ENCODE measurements around the gene RASSF8.

Gene RASSF8

GRCh38 chr12:25962932-25963525, 4.5 kb downstream of the RASSF8 start:
- DNase-seq (ENCODE audit: low read depth in 2 of 2) = no peak

- no peak for DNase-seq (ENCODE audit: low read depth in 2 of 2)
These were observed 7.2 kb downstream of the RASSF8 start for GRCh38 chr12:25965682-25966081.

- no peak for DNase-seq (ENCODE audit: low read depth in 2 of 2)
These were observed 11.6 kb downstream of the RASSF8 start for GRCh38 chr12:25970082-25970481.

GRCh38 chr12:25970916-25971653, 12.6 kb downstream of the RASSF8 start:
- no peak for DNase-seq (ENCODE audit: low read depth in 2 of 2)

- no peak for DNase-seq (ENCODE audit: low read depth in 2 of 2)
These were observed 13.2 kb downstream of the RASSF8 start for GRCh38 chr12:25971654-25972041.

- DNase-seq (ENCODE audit: low read depth in 2 of 2) = no peak
These were observed 14.3 kb downstream of the RASSF8 start for GRCh38 chr12:25972783-25973182.

- DNase-seq (ENCODE audit: low read depth in 2 of 2) = no peak
These were observed 16.7 kb downstream of the RASSF8 start for GRCh38 chr12:25975179-25975578.

GRCh38 chr12:25975682-25976081, 17.2 kb downstream of the RASSF8 start:
- DNase-seq (ENCODE audit: low read depth in 2 of 2) = no peak

GRCh38 chr12:25976289-25976688, 17.8 kb downstream of the RASSF8 start:
- no peak for DNase-seq (ENCODE audit: low read depth in 2 of 2)

GRCh38 chr12:25977047-25977446, 18.6 kb downstream of the RASSF8 start:
- no peak for DNase-seq (ENCODE audit: low read depth in 2 of 2)

- no peak for DNase-seq (ENCODE audit: low read depth in 2 of 2)
These were observed 20.6 kb downstream of the RASSF8 start for GRCh38 chr12:25979059-25979458.

GRCh38 chr12:25979563-25979962, 21.1 kb downstream of the RASSF8 start:
- no peak for DNase-seq (ENCODE audit: low read depth in 2 of 2)

- DNase-seq (ENCODE audit: low read depth in 2 of 2) = no peak
These were observed 21.6 kb downstream of the RASSF8 start for GRCh38 chr12:25980035-25980434.

- DNase-seq (ENCODE audit: low read depth in 2 of 2) = no peak
These were observed 23.1 kb downstream of the RASSF8 start for GRCh38 chr12:25981597-25981996.

- no peak for DNase-seq (ENCODE audit: low read depth in 2 of 2)
These were observed 23.9 kb downstream of the RASSF8 start for GRCh38 chr12:25982416-25982815.

- no peak for DNase-seq (ENCODE audit: low read depth in 2 of 2)
These were observed 25.1 kb downstream of the RASSF8 start for GRCh38 chr12:25983625-25984024.

GRCh38 chr12:25984759-25985158, 26.3 kb downstream of the RASSF8 start:
- no peak for DNase-seq (ENCODE audit: low read depth in 2 of 2)

- no peak for DNase-seq (ENCODE audit: low read depth in 2 of 2)
These were observed 27.1 kb downstream of the RASSF8 start for GRCh38 chr12:25985316-25986175.

GRCh38 chr12:25986180-25986579, 27.7 kb downstream of the RASSF8 start:
- no peak for DNase-seq (ENCODE audit: low read depth in 2 of 2)

GRCh38 chr12:25988505-25988904, 30.0 kb downstream of the RASSF8 start:
- DNase-seq (ENCODE audit: low read depth in 2 of 2) = no peak

GRCh38 chr12:25990495-25990894, 32.0 kb downstream of the RASSF8 start:
- DNase-seq (ENCODE audit: low read depth in 2 of 2) = no peak

GRCh38 chr12:25992026-25992782, 33.7 kb downstream of the RASSF8 start:
- no peak for DNase-seq (ENCODE audit: low read depth in 2 of 2)

Measured in stimulated activated CD8-positive, alpha-beta memory T cell treated with anti-CD3 and anti-CD28 coated beads, Interleukin-15, amount 100 ng/mL, for 48 hours (primary cell).